ENCODE data around the gene ARRB1. TPM values are rescaled to one million over a fixed set of nuclear protein-coding genes. Genes with fewer than 3 reads are reported as not detected.
A peak's percentile ranks its signal among the peaks of the same experiment; 100 is the strongest.

ARRB1 gene
- total and polyA plus RNA-seq, 10 donors = 11.6 to 139 (median 78.1) TPM

DNA sequence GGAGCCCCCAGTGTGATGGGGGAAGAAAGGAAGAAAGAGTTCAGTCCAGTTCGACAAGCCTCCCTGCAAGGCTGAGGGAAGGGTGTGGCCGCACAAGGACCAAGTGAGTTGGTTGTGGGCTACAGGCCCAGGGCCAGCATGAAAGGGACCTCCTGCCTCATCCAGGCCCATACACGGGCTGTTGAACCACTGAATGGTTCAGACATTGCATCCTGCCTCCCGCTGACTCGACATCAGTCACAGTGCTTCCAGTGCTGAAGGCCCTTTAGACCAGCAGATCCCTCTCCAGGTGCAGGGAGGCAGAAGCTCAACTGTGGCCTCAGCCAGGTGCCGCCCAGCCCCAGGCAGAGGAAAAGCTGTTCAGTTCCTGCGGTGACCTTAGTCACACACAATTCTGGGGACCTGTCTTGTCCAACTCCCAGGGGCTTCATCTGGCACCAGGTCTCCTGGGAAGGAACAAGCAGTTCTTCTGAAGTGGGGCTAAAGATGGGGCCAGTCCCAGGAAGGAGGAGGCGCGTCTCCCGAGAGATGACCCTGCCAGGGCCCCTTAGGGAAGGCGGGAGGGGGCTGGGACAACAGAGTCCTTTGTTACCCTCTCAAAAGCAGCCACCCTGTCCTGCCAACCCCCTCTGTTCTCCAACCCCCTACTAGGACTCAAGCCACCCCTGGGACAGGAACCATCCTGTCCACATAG lies 6.6 kb downstream of the ARRB1 start:
- intact Hi-C loops (cut with DNase I; ENCODE audit: low total_unique reads) = no loop called here
- DNase-seq = no peak
- Histone ChIP-seq H3K27me3 (replicated peaks in 1 of 7) (no peaks in the 10 kb centered on the region), H3K4me3 (peak overlapping the region in 1 of 8 donors; percentile 24), H3K9me3 (no peaks in the 10 kb centered on the region), H3K4me1 (peaks cover 85 to 100% (median 100%) of the 10 kb centered on the region in 6 donors), H3K36me3 (peaks cover 0 to 4% (median 0%) of the 10 kb centered on the region in 6 donors), H3K27ac (peak overlapping the region in 7 of 8 donors; percentile 54 to 96 (median 93))
- TF ChIP-seq, protein P1, sequence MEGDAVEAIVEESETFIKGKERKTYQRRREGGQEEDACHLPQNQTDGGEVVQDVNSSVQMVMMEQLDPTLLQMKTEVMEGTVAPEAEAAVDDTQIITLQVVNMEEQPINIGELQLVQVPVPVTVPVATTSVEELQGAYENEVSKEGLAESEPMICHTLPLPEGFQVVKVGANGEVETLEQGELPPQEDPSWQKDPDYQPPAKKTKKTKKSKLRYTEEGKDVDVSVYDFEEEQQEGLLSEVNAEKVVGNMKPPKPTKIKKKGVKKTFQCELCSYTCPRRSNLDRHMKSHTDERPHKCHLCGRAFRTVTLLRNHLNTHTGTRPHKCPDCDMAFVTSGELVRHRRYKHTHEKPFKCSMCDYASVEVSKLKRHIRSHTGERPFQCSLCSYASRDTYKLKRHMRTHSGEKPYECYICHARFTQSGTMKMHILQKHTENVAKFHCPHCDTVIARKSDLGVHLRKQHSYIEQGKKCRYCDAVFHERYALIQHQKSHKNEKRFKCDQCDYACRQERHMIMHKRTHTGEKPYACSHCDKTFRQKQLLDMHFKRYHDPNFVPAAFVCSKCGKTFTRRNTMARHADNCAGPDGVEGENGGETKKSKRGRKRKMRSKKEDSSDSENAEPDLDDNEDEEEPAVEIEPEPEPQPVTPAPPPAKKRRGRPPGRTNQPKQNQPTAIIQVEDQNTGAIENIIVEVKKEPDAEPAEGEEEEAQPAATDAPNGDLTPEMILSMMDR (IDR thresholded peaks at IDR 0.05 in 8 of 11, conservative IDR thresholded peaks at IDR 0.05 in 3 of 11) = no peak
- TF ChIP-seq POLR2A (IDR thresholded peaks at IDR 0.05) (no peak), POLR2AphosphoS5 (IDR thresholded peaks at IDR 0.05) (no peak)
- 52 to 80% (median 61%) methylated on average over 8 to 11 of the region's 11 CpGs for WGBS, 5 donors

DNA sequence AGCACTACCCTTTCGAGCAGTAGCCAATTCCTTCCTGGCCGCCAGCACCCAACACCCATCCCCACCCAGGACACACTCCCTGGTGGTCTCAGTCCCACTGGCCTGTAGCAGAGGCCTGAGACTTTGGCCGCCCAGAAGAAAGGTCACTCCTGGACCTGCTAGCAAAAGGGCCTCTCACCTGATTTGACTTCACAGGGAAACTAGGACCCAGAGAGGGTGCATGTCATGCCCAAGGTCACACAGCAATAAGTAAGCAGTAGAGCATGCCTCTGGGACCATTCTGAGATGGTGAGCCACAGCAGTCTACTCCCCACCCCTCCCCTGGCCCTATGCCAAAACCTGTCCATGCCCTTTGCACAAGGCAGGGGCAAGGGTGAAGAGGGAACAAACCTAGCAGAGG lies 7.3 kb downstream of the ARRB1 start:
- Histone ChIP-seq H3K4me3 (peak overlapping the region in 1 of 8 donors; percentile 24), H3K9me3 (no peaks in the 10 kb centered on the region), H3K27me3 (replicated peaks in 1 of 7) (no peaks in the 10 kb centered on the region), H3K27ac (peak overlapping the region in 7 of 8 donors; percentile 54 to 96 (median 93)), H3K36me3 (peaks cover 0 to 4% (median 0%) of the 10 kb centered on the region in 6 donors), H3K4me1 (peaks cover 85 to 100% (median 100%) of the 10 kb centered on the region in 6 donors)
- intact Hi-C loops (cut with DNase I; ENCODE audit: low total_unique reads) = no loop called here
- 71 to 100% (median 85%) methylated on average over 1 to 3 of the region's 3 CpGs for WGBS, 5 donors
- TF ChIP-seq POLR2AphosphoS5 (IDR thresholded peaks at IDR 0.05) (no peak), POLR2A (IDR thresholded peaks at IDR 0.05) (no peak)
- TF ChIP-seq, protein P1 (IDR thresholded peaks at IDR 0.05 in 8 of 11, conservative IDR thresholded peaks at IDR 0.05 in 3 of 11) = no peak
- no peak for DNase-seq

DNA sequence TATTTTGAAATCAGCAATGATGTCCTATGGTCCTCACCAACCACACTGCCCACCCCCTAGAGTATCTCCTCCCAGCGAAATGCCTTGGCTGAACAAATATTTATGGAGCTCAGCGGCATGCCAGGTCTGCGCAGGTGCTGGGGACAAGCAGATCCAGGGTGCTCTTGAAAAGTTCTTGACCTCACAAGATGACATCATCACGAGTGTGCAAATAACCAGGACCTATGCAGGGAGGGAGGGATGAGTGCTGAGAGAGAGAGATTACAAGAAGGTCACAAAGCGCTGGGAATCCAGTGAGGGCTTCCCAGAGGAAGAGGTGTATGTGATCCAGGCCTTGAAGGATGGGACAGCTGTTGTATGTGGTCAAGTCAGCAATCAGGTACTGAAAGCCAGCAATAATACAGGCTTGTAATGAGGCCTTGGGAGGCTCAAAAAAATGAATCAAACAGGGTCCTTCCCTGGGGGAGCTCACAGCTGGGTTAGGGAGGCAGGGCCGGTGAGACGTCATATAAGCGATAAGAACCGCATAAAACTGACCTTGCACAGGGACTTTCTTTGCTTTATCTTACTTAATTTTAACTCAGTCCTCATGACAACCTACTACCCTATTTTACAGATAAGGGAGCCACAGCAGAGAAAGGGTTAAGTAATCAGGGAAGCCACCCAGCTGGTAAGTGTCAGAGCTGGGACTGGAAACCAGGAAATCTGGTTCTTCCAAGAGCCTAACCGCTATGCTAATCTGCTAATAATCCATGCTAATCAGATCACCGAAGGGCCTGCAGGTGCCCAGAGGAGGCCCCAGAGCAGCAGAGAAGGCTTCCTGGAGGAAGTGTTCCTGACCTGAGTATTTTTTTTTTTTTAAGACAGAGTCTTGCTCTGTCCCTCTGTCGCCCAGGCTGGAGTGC lies 8.2 kb downstream of the ARRB1 start:
- DNase-seq = no peak
- Histone ChIP-seq H3K9me3 (no peaks in the 10 kb centered on the region), H3K4me3 (peak overlapping the region in 2 of 8 donors; percentile 9 to 24), H3K27ac (peak overlapping the region; percentile 55 to 96 (median 82)), H3K27me3 (replicated peaks in 1 of 7) (no peaks in the 10 kb centered on the region), H3K4me1 (peaks cover 85 to 100% (median 100%) of the 10 kb centered on the region in 6 donors), H3K36me3 (peaks cover 0 to 4% (median 0%) of the 10 kb centered on the region in 6 donors)
- intact Hi-C loops (cut with DNase I; ENCODE audit: low total_unique reads) = no loop called here
- TF ChIP-seq POLR2AphosphoS5 (IDR thresholded peaks at IDR 0.05) = no peak
- TF ChIP-seq, protein P1 (IDR thresholded peaks at IDR 0.05 in 8 of 11, conservative IDR thresholded peaks at IDR 0.05 in 3 of 11) = no peak
- no peak for TF ChIP-seq POLR2A (IDR thresholded peaks at IDR 0.05)
- 47 to 61% (median 51%) methylated on average over 12 of the region's 12 CpGs for WGBS, 5 donors

Measured in spleen (tissue), 11 donors.